Measurements from ENCODE around the gene ANGPTL7. TPM values are rescaled to one million over a fixed set of nuclear protein-coding genes. Genes with fewer than 3 reads are reported as not detected.

The ANGPTL7 gene
- total and polyA plus RNA-seq, 2 experiments from 2014 or later = not detected

GRCh38 chr1:11204396-11205190 is 15.4 kb downstream of the ANGPTL7 start:
- no peak overlapping the region for H3K4me2 ChIP-seq (ENCODE audit: unreplicated experiment)
- no peaks in the 10 kb centered on the region for H3K79me2 ChIP-seq (ENCODE audit: insufficient read depth)
- no peak for DNase-seq
- no peak overlapping the region for H3K27ac ChIP-seq
- no peaks in the 10 kb centered on the region for H3K9me2 ChIP-seq (ENCODE audit: insufficient read depth)
- no peaks in the 10 kb centered on the region for H3K27me3 ChIP-seq (replicated peaks; ENCODE audit: insufficient read depth)
- peaks cover 48% of the 10 kb centered on the region for H3K36me3 ChIP-seq (ENCODE audit: low read depth)
- H2AFZ ChIP-seq = no peak overlapping the region
- TF ChIP-seq EZH2 (IDR thresholded peaks at IDR 0.05; ENCODE audit: insufficient read depth, poor library complexity, severe bottlenecking) (no peak), EZH2phosphoT487 (IDR thresholded peaks at IDR 0.05; ENCODE audit: insufficient read depth, low read depth) (no peak)
- WGBS, 2 experiments (ENCODE audit: low coverage in 1 of 2, low lambda C conversion rate in 2 of 2, missing lambda C conversion rate in 2 of 2) = 65 to 68% methylated on average over 11 of the region's 11 CpGs
- H4K20me1 ChIP-seq (ENCODE audit: insufficient read depth) = no peaks in the 10 kb centered on the region
- H3K9ac ChIP-seq = no peak overlapping the region
- in situ Hi-C loops (cut with MboI) = no loop called here
- no peak overlapping the region for H3K4me3 ChIP-seq
- no peaks in the 10 kb centered on the region for H3K9me3 ChIP-seq (ENCODE audit: low read depth)
- H3K4me1 ChIP-seq (ENCODE audit: insufficient read depth) = peaks cover 5% of the 10 kb centered on the region
- H3F3A ChIP-seq (ENCODE audit: insufficient read depth) = peaks cover 14% of the 10 kb centered on the region

DNA sequence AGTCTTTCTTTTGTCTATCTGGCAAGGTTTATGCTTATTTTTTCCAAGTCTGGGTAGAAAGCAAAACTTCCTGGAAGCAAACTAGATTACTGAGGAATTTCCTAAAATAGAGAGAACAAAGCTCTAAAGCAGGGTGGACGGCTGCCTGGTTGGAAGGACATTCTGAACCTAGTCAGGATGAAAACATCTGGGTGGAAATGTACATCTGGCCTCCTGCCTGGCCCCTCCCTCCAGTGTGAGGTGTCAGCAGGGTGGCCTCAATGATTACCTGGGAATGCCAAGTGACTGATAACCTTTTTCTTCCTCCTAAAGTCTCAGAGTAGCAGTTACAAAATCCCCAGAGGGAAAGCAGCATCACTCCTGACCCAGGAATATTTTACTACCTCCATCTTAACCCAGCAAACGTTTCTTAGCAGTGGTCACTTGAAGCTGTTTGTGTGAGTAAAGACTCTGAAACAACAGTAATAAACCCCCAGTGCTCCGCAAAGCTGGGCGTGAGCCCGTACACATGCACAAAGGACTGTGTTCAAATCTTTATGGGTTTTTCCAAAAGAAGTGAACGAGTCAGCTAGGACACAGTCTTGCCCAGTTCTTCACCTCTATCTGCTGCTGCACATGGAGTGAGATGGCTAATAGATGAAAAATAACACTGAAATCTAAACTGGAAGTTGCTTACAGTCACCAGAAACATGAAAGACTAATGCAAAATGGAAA is 18.9 kb downstream of the ANGPTL7 start:
- H3K36me3 ChIP-seq (ENCODE audit: low read depth) = peaks cover 45% of the 10 kb centered on the region
- no peaks in the 10 kb centered on the region for H3K9me2 ChIP-seq (ENCODE audit: insufficient read depth)
- peak overlapping the region; percentile 7; the same call in 1 of the 2 replicates for H3K27ac ChIP-seq

DNA sequence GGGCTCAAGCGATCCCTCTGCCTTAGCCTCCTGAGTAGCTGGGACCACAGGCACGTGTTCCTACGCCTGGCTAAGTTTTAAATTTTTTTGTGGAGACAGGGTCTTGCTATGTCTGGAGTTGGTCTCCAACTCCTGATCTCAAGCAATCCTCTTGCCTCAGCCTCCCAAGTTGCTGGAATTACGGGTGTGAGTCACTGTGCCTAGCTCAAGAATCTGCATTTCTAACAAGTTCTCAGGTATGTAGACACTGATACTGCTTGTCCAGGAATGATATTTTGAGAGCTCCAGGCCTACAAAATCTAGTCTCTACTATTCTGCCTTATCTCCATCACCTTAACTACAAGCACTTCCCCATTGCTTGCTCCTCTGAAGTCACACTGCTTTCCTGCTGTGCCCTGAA is 22.3 kb downstream of the ANGPTL7 start:
- no peak for DNase-seq
- in situ Hi-C loops (cut with MboI) = no loop called here
- no peaks in the 10 kb centered on the region for H3K9me3 ChIP-seq (ENCODE audit: low read depth)
- H3K9ac ChIP-seq = no peak overlapping the region
- TF ChIP-seq EZH2phosphoT487 (IDR thresholded peaks at IDR 0.05; ENCODE audit: insufficient read depth, low read depth) (no peak), EZH2 (IDR thresholded peaks at IDR 0.05; ENCODE audit: insufficient read depth, poor library complexity, severe bottlenecking) (no peak)
- no peak overlapping the region for H3K4me2 ChIP-seq (ENCODE audit: unreplicated experiment)
- H3K27me3 ChIP-seq (replicated peaks; ENCODE audit: insufficient read depth) = no peaks in the 10 kb centered on the region
- no peaks in the 10 kb centered on the region for H3K79me2 ChIP-seq (ENCODE audit: insufficient read depth)
- H3K4me1 ChIP-seq (ENCODE audit: insufficient read depth) = peaks cover 5% of the 10 kb centered on the region
- no peak overlapping the region for H3K27ac ChIP-seq
- H2AFZ ChIP-seq = no peak overlapping the region
- H3K9me2 ChIP-seq (ENCODE audit: insufficient read depth) = no peaks in the 10 kb centered on the region
- H4K20me1 ChIP-seq (ENCODE audit: insufficient read depth) = no peaks in the 10 kb centered on the region
- H3K36me3 ChIP-seq (ENCODE audit: low read depth) = peaks cover 41% of the 10 kb centered on the region
- no peak overlapping the region for H3K4me3 ChIP-seq
- H3F3A ChIP-seq (ENCODE audit: insufficient read depth) = peaks cover 14% of the 10 kb centered on the region
- WGBS, 2 experiments (ENCODE audit: low coverage in 1 of 2, low lambda C conversion rate in 2 of 2, missing lambda C conversion rate in 2 of 2) = 93 to 98% methylated on average over 4 of the region's 4 CpGs

More for the DNA sequence above, 18.9 kb downstream of the ANGPTL7 start:
- no peak for TF ChIP-seq EZH2phosphoT487 (IDR thresholded peaks at IDR 0.05; ENCODE audit: insufficient read depth, low read depth)
- no peak for TF ChIP-seq EZH2 (IDR thresholded peaks at IDR 0.05; ENCODE audit: insufficient read depth, poor library complexity, severe bottlenecking)
- in situ Hi-C loops (cut with MboI) = no loop called here
- H2AFZ ChIP-seq = no peak overlapping the region
- H3K79me2 ChIP-seq (ENCODE audit: insufficient read depth) = no peaks in the 10 kb centered on the region
- H3K9me3 ChIP-seq (ENCODE audit: low read depth) = no peaks in the 10 kb centered on the region
- H3K4me3 ChIP-seq = no peak overlapping the region
- peak; percentile 16 for DNase-seq
- H3K4me1 ChIP-seq (ENCODE audit: insufficient read depth) = peaks cover 5% of the 10 kb centered on the region
- peaks cover 14% of the 10 kb centered on the region for H3F3A ChIP-seq (ENCODE audit: insufficient read depth)
- 59 to 65% methylated on average over 6 of the region's 6 CpGs for WGBS, 2 experiments (ENCODE audit: low coverage in 1 of 2, low lambda C conversion rate in 2 of 2, missing lambda C conversion rate in 2 of 2)
- no peaks in the 10 kb centered on the region for H4K20me1 ChIP-seq (ENCODE audit: insufficient read depth)
- no peak overlapping the region for H3K4me2 ChIP-seq (ENCODE audit: unreplicated experiment)
- H3K27me3 ChIP-seq (replicated peaks; ENCODE audit: insufficient read depth) = no peaks in the 10 kb centered on the region
- H3K9ac ChIP-seq = no peak overlapping the region

- TF ChIP-seq EZH2 (IDR thresholded peaks at IDR 0.05; ENCODE audit: insufficient read depth, poor library complexity, severe bottlenecking) = no peak
- TF ChIP-seq EZH2phosphoT487 (IDR thresholded peaks at IDR 0.05; ENCODE audit: insufficient read depth, low read depth) = no peak
- Histone ChIP-seq H3K4me3 (no peak overlapping the region), H4K20me1 (ENCODE audit: insufficient read depth) (no peaks in the 10 kb centered on the region), H3F3A (ENCODE audit: insufficient read depth) (peaks cover 14% of the 10 kb centered on the region), H3K79me2 (ENCODE audit: insufficient read depth) (no peaks in the 10 kb centered on the region), H3K27me3 (replicated peaks; ENCODE audit: insufficient read depth) (no peaks in the 10 kb centered on the region), H3K4me1 (ENCODE audit: insufficient read depth) (peaks cover 5% of the 10 kb centered on the region), H3K9me3 (ENCODE audit: low read depth) (no peaks in the 10 kb centered on the region), H3K9me2 (ENCODE audit: insufficient read depth) (no peaks in the 10 kb centered on the region), H3K27ac (no peak overlapping the region), H2AFZ (no peak overlapping the region), H3K9ac (no peak overlapping the region), H3K36me3 (ENCODE audit: low read depth) (peaks cover 43% of the 10 kb centered on the region), H3K4me2 (ENCODE audit: unreplicated experiment) (no peak overlapping the region)
- in situ Hi-C loops (cut with MboI) = no loop called here
- 96 to 98% methylated on average over 12 of the region's 12 CpGs for WGBS, 2 experiments (ENCODE audit: low coverage in 1 of 2, low lambda C conversion rate in 2 of 2, missing lambda C conversion rate in 2 of 2)
- DNase-seq = no peak
Measured at GRCh38 chr1:11211925-11212587, 22.9 kb downstream of the ANGPTL7 start.
